CD4-positive, alpha-beta T cell treated with Interleukin-4 for 1 hour (primary cell): Measurements from ENCODE around the gene JMJD6.

ENCODE experiments used
- DNase-seq, 2 donors: peaks; one replicate each; pipeline ENCODE4 v3.0.0-alpha.2; 2020 to 2022

Gene JMJD6

GRCh38 chr17:76678330-76678729 is 48.1 kb downstream of the JMJD6 start:
- DNase-seq = peak; percentile 22 to 49

GRCh38 chr17:76677406-76677805 is 49.0 kb downstream of the JMJD6 start:
- DNase-seq = no peak

- DNase-seq = no peak
Measured at GRCh38 chr17:76676629-76677028, 49.8 kb downstream of the JMJD6 start.

- DNase-seq = no peak
Measured at GRCh38 chr17:76675648-76676047, 50.8 kb downstream of the JMJD6 start.

GRCh38 chr17:76674600-76674999 is 51.8 kb downstream of the JMJD6 start:
- DNase-seq = no peak

GRCh38 chr17:76673729-76674128 is 52.7 kb downstream of the JMJD6 start:
- DNase-seq = no peak

- DNase-seq = no peak
Measured at GRCh38 chr17:76672892-76673291, 53.5 kb downstream of the JMJD6 start.

- DNase-seq = peak in 1 of 2 donors; percentile 8
Measured at GRCh38 chr17:76672270-76672851, 54.0 kb downstream of the JMJD6 start.

- no peak for DNase-seq
Measured at GRCh38 chr17:76671912-76672262, 54.5 kb downstream of the JMJD6 start.

- peak; percentile 99 to 100 for DNase-seq
Measured at GRCh38 chr17:76671123-76671911, 55.1 kb downstream of the JMJD6 start.

- DNase-seq = peak in 1 of 2 donors; percentile 4
Measured at GRCh38 chr17:76670718-76671122, 55.7 kb downstream of the JMJD6 start.

GRCh38 chr17:76670020-76670717 is 56.2 kb downstream of the JMJD6 start:
- DNase-seq = peak in 1 of 2 donors; percentile 17
